Mucosa of stomach (tissue), 1 donor: Measurements from ENCODE around the gene IL10.
"Not testable (repeated sequence)": the region's sequence is repeated elsewhere in the genome, so short reads cannot be mapped to it uniquely, and the experiment has no call there.

Source experiments
- H3K27me3 ChIP-seq: one replicate; pipeline ENCODE4 v1.7.0; 2013; ENCODE audit warnings: mild to moderate bottlenecking, low read length; ENCODE audit not compliant: control insufficient read depth, insufficient read depth
- H3K36me3 ChIP-seq: one replicate; pipeline ENCODE4 v1.7.0; 2013; ENCODE audit warnings: low read length; ENCODE audit not compliant: control insufficient read depth, insufficient read depth
- H3K4me1 ChIP-seq: one replicate; pipeline ENCODE4 v1.7.0; 2013; ENCODE audit warnings: mild to moderate bottlenecking, low read length; ENCODE audit not compliant: control insufficient read depth, insufficient read depth
- H3K4me3 ChIP-seq: one replicate; pipeline ENCODE4 v1.7.0; 2013; ENCODE audit warnings: low read length
- H3K9ac ChIP-seq: one replicate; pipeline ENCODE4 v1.7.0; 2013; ENCODE audit warnings: mild to moderate bottlenecking, low read length, moderate library complexity
- H3K9me3 ChIP-seq: one replicate; pipeline ENCODE4 v1.7.0; 2013; ENCODE audit warnings: mild to moderate bottlenecking, low read length, moderate library complexity; ENCODE audit not compliant: control insufficient read depth
- donor health status: Pancreatic carcinoma.

IL10 gene

DNA sequence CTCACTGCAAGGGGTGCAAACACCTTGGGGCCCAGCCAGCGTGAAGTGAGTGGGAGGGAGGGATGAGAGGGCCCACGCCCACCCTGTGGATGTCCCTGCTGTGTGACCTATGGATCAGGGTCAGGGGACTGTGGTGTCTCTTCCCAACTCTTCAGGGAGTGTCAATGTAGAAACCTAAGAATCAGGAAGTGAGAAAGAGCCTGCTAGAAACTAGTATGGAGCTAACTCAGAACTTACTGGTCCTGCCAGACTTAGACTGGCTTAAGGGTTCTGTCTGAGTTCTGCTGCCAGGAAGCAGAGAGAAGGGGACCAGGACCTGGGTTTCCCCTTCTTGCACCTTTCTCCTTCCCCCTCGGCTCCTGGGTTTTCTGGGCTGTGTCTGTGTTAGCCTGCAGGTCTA lies 1.8 kb upstream of the IL10 start:
- Histone ChIP-seq H3K27me3 (peaks cover 23% of the 10 kb centered on the region), H3K9me3 (no peaks in the 10 kb centered on the region), H3K4me1 (no peaks in the 10 kb centered on the region), H3K36me3 (no peaks in the 10 kb centered on the region), H3K9ac (no peak overlapping the region), H3K4me3 (no peak overlapping the region)

GRCh38 chr1:206771338-206771692 lies 979 bp downstream of the IL10 start:
- H3K27me3 ChIP-seq = peaks cover 20% of the 10 kb centered on the region
- no peak overlapping the region for H3K4me3 ChIP-seq
- H3K9ac ChIP-seq = no peak overlapping the region
- H3K9me3 ChIP-seq = no peaks in the 10 kb centered on the region
- H3K4me1 ChIP-seq = peaks cover 3% of the 10 kb centered on the region
- H3K36me3 ChIP-seq = no peaks in the 10 kb centered on the region

DNA sequence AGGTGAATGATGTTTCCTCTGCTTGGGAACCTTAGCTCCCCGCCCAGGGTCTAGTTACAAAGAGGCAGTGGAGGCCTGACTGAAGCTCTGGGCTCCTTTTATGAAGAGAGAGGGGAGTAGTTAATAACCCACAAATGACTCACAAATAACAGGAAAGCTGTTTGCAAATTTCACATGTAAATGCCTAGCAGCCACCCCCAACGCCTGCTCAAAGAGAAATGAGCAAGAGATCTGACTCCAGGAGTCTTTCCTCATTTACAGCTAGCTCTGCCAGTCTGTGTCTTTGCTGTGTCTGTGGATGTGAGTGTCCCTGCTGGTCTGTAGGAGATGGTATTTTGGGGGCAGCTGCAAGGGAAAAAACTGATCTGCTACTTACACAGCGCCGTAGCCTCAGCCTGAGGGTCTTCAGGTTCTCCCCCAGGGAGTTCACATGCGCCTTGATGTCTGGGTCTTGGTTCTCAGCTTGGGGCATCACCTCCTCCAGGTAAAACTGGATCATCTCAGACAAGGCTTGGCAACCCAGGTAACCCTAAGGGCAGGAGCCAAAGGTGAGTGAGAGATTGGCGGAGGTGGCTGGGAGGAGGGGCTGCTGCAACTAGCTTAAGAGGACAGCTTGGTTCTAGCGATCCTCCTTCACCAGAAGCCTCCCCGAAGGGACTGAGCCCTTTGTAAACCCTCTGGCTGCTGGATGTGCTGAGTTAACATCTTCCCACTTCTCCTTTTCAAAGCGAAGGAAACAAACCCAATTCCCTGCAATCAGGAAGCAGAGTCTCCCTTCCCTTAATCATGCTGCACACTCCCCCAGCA lies 1.6 kb downstream of the IL10 start, which contains the start of gene IL19:
TSS of gene IL19 (plus strand) at position 243 of the 807 bp plus-strand sequence. CDS start 65,890 bp downstream, outside the sequence.
- Histone ChIP-seq H3K36me3 (no peaks in the 10 kb centered on the region), H3K9me3 (no peaks in the 10 kb centered on the region), H3K4me1 (peaks cover 3% of the 10 kb centered on the region), H3K27me3 (peaks cover 20% of the 10 kb centered on the region), H3K4me3 (no peak within 1 kb of the TSS), H3K9ac (no peak within 1 kb of the TSS)

GRCh38 chr1:206769304-206769731 lies 3.0 kb downstream of the IL10 start:
- Histone ChIP-seq H3K27me3 (peaks cover 10% of the 10 kb centered on the region), H3K9me3 (no peaks in the 10 kb centered on the region), H3K9ac (no peak overlapping the region), H3K4me3 (no peak overlapping the region), H3K36me3 (no peaks in the 10 kb centered on the region), H3K4me1 (peaks cover 3% of the 10 kb centered on the region)

- Histone ChIP-seq H3K36me3 (no peaks in the 10 kb centered on the region), H3K9ac (no peak overlapping the region), H3K27me3 (peaks cover 3% of the 10 kb centered on the region), H3K4me1 (peaks cover 3% of the 10 kb centered on the region), H3K9me3 (no peaks in the 10 kb centered on the region), H3K4me3 (no peak overlapping the region)
Measured at GRCh38 chr1:206768472-206769303, 3.6 kb downstream of the IL10 start.

- no peaks in the 10 kb centered on the region for H3K27me3 ChIP-seq
- no peaks in the 10 kb centered on the region for H3K36me3 ChIP-seq
- H3K9me3 ChIP-seq = no peaks in the 10 kb centered on the region
- H3K4me3 ChIP-seq = no peak overlapping the region
- H3K9ac ChIP-seq = peak overlapping the region; percentile 12
- peaks cover 3% of the 10 kb centered on the region for H3K4me1 ChIP-seq
Measured at GRCh38 chr1:206766251-206766856, 5.9 kb downstream of the IL10 start.

DNA sequence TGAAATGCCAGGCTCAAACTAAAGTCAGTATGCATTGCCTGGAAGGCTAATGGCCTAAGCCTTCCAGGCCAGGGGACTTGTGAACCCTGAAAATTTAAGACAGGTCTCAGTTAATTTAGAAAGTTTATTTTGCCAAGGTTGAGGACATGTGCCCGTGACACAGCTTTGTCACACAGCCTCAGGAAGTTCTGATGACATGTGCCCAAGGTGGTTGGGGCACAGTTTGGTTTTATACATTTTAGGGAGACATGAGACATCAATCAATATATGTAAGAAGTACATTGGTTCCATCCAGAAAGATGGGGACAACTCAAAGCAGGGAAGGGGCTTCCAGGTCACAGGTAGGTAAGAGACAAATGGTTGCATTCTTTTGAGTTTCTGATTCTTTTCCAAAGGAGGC lies 6.5 kb downstream of the IL10 start:
- H3K36me3 ChIP-seq, H3K4me1 ChIP-seq, H3K9me3 ChIP-seq, H3K9ac ChIP-seq, H3K4me3 ChIP-seq, H3K27me3 ChIP-seq: not testable (repeated sequence)

DNA sequence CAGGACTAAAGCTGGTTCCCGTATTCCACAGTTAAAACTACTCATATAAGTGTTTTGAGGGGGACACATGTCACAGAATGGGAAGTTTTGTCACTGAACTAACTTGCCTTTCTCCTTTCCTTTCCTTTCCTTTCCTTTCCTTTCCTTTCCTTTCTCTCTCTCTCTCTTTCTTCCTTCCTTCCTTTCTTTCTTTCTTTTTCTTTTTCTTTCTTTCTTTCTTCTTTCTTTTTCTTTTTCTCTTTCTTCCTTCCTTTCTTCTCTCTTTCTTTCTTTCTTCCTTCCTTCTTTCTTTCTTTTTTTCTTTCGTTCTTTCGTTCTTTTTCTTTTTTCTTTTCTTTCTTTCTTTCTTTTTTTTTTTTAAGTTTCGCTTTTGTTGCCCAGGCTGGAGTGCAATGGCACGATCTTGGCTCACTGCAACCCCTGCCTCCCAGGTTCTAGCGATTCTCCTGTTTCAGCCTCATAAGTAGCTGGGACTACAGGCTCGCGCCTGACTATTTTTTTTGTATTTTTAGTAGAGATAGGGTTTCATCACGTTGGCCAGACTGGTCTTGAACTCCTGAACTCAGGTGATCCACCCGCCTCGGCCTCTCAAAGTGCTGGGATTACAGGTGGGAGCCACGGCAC lies 9.4 kb downstream of the IL10 start:
- not testable (repeated sequence) for H3K4me3 ChIP-seq, H3K9ac ChIP-seq, H3K27me3 ChIP-seq, H3K36me3 ChIP-seq, H3K4me1 ChIP-seq, H3K9me3 ChIP-seq

DNA sequence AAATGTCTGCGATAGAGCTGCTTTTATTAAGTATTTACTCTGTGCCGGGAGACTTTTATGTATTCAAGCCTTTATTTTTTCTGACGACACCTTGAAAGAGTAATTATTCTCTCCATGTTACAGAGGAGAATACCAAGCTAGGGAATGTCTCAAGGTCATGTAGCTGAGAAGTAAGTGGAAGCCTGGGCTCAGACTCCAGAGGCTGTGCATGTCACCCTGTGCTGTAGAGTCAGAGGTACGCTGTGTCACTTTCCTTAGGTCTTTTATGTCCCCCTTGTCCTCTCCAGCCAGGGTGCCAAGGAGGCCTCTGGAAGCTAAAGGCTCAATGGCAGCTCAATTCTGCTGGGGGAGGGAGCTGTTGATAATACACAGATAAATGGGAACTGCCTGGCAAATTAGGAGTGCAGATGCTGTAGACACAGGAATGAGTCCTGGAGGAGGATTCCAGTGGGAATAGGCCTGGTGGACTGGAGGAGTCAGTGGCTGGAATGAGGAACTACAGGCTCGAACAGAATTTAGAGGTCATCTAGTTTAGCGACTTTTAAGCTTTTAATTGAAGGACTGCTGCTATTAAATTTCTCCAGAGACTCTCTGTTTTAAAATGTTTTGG lies 11.0 kb downstream of the IL10 start:
- no peaks in the 10 kb centered on the region for H3K9me3 ChIP-seq
- H3K36me3 ChIP-seq = no peaks in the 10 kb centered on the region
- no peak overlapping the region for H3K4me3 ChIP-seq
- H3K4me1 ChIP-seq = no peaks in the 10 kb centered on the region
- H3K27me3 ChIP-seq = no peaks in the 10 kb centered on the region
- no peak overlapping the region for H3K9ac ChIP-seq

DNA sequence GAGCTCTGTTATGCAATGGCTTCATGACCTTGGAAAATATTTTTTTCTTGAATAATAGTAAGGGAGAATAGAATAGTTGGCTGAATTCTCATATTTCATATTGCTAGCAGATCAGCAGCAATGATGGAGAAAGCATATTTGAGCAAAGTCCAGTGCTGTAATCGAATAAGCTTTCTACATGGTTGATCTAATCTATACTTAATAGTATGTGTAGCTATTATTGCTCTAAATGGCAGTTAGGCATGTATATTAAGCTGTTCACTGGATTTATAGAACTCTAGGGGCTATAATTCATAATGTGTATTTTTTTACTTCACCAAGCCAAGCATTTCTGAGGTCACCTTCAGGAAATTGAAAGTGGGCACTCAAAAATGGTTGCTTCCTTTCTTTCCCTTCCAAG lies 11.7 kb downstream of the IL10 start:
- Histone ChIP-seq H3K27me3 (no peaks in the 10 kb centered on the region), H3K9ac (no peak overlapping the region), H3K36me3 (no peaks in the 10 kb centered on the region), H3K9me3 (no peaks in the 10 kb centered on the region), H3K4me3 (no peak overlapping the region), H3K4me1 (no peaks in the 10 kb centered on the region)

DNA sequence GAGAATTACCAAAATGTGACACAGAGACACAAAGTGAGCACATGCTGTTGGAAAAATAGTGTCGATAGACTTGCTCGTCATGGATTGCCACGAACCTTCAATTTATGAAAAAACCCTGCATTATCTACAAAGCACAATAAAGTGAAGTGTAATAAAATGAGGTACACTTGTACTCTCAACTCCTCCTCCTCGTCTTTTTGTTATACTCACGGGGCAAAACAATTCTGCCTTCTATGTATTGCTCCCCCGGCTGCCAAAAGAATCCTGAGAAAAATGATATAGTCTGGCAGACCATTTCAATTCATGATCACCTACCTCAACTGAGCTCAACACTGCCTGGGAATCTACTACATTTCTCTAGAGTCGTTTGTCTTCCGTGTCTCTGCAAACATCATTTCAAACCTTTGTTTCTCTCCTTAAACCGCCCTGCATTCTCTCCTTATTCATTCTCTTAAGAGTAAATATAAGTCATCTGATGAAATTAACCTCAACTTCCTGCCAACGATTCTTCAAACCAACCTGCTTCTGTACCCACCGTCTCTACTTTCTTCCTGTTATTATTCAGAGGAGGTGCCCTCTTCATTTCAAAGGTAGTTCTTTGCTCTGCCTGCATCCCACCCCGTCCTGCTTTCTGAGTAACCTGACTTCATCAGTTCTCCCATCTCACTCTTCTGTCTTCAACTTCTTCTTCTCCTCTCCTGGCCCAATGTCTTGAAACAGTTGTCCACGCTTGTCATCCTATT lies 14.6 kb downstream of the IL10 start:
- no peak overlapping the region for H3K9ac ChIP-seq
- H3K36me3 ChIP-seq = no peaks in the 10 kb centered on the region
- no peak overlapping the region for H3K4me3 ChIP-seq
- no peaks in the 10 kb centered on the region for H3K27me3 ChIP-seq
- no peaks in the 10 kb centered on the region for H3K9me3 ChIP-seq
- no peaks in the 10 kb centered on the region for H3K4me1 ChIP-seq
